Measurements from ENCODE around the gene RALGAPA1. TPM values are rescaled to one million over a fixed set of nuclear protein-coding genes. Genes with fewer than 3 reads are reported as not detected.

Gene RALGAPA1
- total RNA-seq, 3 donors from 2014 or later (not counting 1 experiment from before 2014, with no cell fraction given), result 66.5 to 101 (median 90.7) TPM

DNA sequence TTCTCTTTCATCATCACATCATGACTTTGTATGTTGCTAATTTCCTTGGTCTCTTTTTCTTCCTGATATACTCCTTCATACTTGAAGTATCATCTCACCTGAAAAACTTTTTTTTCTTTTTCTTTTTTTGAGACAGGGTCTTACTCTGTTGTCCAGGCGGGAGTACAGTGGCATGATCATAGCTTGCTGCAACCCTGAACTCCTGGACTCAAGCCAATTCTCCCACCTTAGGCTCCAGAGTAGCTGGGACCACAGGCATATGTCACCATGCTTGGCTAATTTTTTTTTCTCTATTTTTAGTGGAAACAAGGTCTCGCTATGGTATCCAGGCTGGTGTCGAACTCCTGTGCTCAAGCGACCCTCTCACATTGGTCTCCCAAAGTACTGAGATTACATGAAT, 107.6 kb downstream of the RALGAPA1 start:
- TF ChIP-seq, protein P1, sequence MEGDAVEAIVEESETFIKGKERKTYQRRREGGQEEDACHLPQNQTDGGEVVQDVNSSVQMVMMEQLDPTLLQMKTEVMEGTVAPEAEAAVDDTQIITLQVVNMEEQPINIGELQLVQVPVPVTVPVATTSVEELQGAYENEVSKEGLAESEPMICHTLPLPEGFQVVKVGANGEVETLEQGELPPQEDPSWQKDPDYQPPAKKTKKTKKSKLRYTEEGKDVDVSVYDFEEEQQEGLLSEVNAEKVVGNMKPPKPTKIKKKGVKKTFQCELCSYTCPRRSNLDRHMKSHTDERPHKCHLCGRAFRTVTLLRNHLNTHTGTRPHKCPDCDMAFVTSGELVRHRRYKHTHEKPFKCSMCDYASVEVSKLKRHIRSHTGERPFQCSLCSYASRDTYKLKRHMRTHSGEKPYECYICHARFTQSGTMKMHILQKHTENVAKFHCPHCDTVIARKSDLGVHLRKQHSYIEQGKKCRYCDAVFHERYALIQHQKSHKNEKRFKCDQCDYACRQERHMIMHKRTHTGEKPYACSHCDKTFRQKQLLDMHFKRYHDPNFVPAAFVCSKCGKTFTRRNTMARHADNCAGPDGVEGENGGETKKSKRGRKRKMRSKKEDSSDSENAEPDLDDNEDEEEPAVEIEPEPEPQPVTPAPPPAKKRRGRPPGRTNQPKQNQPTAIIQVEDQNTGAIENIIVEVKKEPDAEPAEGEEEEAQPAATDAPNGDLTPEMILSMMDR (IDR thresholded peaks at IDR 0.05), result no peak
- intact Hi-C loops (cut with micrococcal nuclease), result no loop called here
- Histone ChIP-seq H3K9me3 (ENCODE audit: control insufficient read depth, insufficient read depth, low read length) (no peaks in the 10 kb centered on the region), H3K4me1 (ENCODE audit: control insufficient read depth, insufficient read depth, low read length) (no peaks in the 10 kb centered on the region), H3K27me3 (ENCODE audit: control insufficient read depth, insufficient read depth, low read length) (no peaks in the 10 kb centered on the region), H3K36me3 (ENCODE audit: control insufficient read depth, insufficient read depth, low read length) (peaks cover 3% of the 10 kb centered on the region), H3K4me3 (ENCODE audit: low read length) (no peak overlapping the region), H3K27ac (ENCODE audit: low read length) (no peak overlapping the region)
- DNase-seq, result no peak
- no peak for ATAC-seq
- 96% methylated on average over 4 of the region's 4 CpGs for WGBS (ENCODE audit: insufficient coverage)
- no peak overlapping the region for H3K4me3 Mint-ChIP-seq
- H3K9me3 Mint-ChIP-seq, result no peaks in the 10 kb centered on the region
- peaks cover 6% of the 10 kb centered on the region for H3K36me3 Mint-ChIP-seq
- H3K27ac Mint-ChIP-seq, result no peak overlapping the region
- H3K27me3 Mint-ChIP-seq (ENCODE audit: low read depth in 2 of 2), result no peaks in the 10 kb centered on the region
- H3K4me1 Mint-ChIP-seq, result peaks cover 7% of the 10 kb centered on the region in 2 donors

DNA sequence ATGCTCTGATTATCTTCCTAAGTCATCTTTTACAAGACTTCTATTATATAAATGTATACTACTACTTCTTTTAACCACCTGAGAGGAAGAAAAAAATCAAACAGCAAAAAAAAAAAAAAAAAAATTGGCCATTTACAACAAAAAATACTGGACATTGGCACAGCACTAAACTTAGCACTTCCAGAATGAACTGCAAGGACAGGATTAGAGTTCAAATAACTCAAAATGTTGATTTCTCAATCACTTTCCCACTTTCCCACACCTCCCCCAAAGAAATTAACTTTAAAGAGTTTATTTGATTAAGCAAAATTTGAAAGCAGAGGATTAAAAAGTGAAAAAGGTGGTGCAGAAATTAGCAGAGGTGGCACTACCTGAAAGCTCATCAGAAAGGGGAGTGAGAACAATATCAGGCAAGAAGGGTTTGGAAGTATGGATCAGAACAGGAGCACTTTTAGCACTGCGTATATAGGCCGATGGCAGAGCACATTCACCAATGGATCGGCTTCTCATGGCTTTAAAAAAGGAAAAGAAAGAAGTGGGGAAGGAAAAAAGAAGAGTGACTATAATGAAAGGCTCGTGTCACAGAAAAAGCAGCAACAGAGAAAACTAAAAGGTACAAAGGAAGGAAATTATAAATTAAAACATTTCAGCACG, 109.2 kb downstream of the RALGAPA1 start:
- H3K27ac Mint-ChIP-seq, result no peak overlapping the region
- DNase-seq, result no peak
- Histone ChIP-seq H3K4me3 (ENCODE audit: low read length) (no peak overlapping the region), H3K9me3 (ENCODE audit: control insufficient read depth, insufficient read depth, low read length) (no peaks in the 10 kb centered on the region), H3K4me1 (ENCODE audit: control insufficient read depth, insufficient read depth, low read length) (no peaks in the 10 kb centered on the region), H3K36me3 (ENCODE audit: control insufficient read depth, insufficient read depth, low read length) (no peaks in the 10 kb centered on the region), H3K27me3 (ENCODE audit: control insufficient read depth, insufficient read depth, low read length) (no peaks in the 10 kb centered on the region), H3K27ac (ENCODE audit: low read length) (no peak overlapping the region)
- intact Hi-C loops (cut with micrococcal nuclease), result no loop called here
- TF ChIP-seq, protein P1 (IDR thresholded peaks at IDR 0.05), result no peak
- H3K9me3 Mint-ChIP-seq, result no peaks in the 10 kb centered on the region
- no peaks in the 10 kb centered on the region for H3K27me3 Mint-ChIP-seq (ENCODE audit: low read depth in 2 of 2)
- no peak for ATAC-seq
- no peaks in the 10 kb centered on the region for H3K36me3 Mint-ChIP-seq
- H3K4me1 Mint-ChIP-seq, result peaks cover 8 to 18% of the 10 kb centered on the region in 2 donors
- 98% methylated on average over 3 of the region's 5 CpGs for WGBS (ENCODE audit: insufficient coverage)
- no peak overlapping the region for H3K4me3 Mint-ChIP-seq

DNA sequence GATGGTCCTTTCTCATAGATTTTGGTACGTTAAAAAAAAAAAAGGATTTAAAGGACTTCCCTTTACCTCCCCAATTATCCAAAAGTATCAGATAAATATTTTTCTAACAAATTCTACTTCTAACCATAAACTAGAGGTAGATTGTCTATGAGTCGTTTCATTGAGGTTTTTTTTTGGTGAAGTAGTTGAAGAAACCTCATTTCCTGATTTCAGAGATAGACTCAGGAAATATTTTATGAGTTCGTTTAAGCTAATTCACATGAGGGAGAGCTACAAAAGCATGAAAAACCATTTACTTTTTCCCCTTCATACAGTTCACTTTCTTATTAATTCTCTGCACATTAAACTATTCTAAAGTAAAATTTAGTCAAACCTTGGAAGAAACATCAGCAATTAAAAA, 112.5 kb downstream of the RALGAPA1 start:
- Histone ChIP-seq H3K27me3 (ENCODE audit: control insufficient read depth, insufficient read depth, low read length) (no peaks in the 10 kb centered on the region), H3K4me3 (ENCODE audit: low read length) (no peak overlapping the region), H3K9me3 (ENCODE audit: control insufficient read depth, insufficient read depth, low read length) (no peaks in the 10 kb centered on the region), H3K36me3 (ENCODE audit: control insufficient read depth, insufficient read depth, low read length) (no peaks in the 10 kb centered on the region), H3K27ac (ENCODE audit: low read length) (no peak overlapping the region), H3K4me1 (ENCODE audit: control insufficient read depth, insufficient read depth, low read length) (no peaks in the 10 kb centered on the region)
- Mint-ChIP-seq H3K4me1 (peaks cover 8 to 18% of the 10 kb centered on the region in 2 donors), H3K36me3 (no peaks in the 10 kb centered on the region), H3K27me3 (ENCODE audit: low read depth in 2 of 2) (no peaks in the 10 kb centered on the region), H3K4me3 (no peak overlapping the region), H3K9me3 (no peaks in the 10 kb centered on the region), H3K27ac (peak overlapping the region in 1 of 2 donors; percentile 9)
- TF ChIP-seq, protein P1 (IDR thresholded peaks at IDR 0.05), result no peak
- intact Hi-C loops (cut with micrococcal nuclease), result no loop called here
- ATAC-seq (peak in 1 of 3 donors; percentile 48), DNase-seq (no peak)
- no CpG with 5 or more reads among the region's 3 CpGs for WGBS (ENCODE audit: insufficient coverage)

DNA sequence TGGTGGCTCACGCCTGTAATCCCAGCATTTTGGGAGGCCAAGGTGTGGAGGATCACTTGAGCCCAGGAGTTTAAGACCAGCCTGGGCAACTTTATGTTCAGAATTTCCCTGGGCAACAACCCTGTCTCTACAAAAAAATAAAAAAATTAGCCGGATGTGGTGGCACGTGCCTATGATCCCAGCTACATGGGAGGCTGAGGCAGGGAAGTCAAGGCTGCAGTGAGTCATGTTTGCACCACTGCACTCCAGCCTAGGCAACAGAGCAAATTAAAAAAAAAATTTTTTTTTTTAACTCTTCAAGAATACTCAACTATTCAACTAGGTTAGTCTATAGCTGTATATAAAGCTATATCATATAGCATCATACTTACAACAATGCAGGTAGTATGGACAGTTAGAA, 113.0 kb downstream of the RALGAPA1 start:
- Mint-ChIP-seq H3K27ac (no peak overlapping the region), H3K27me3 (ENCODE audit: low read depth in 2 of 2) (no peaks in the 10 kb centered on the region), H3K9me3 (no peaks in the 10 kb centered on the region), H3K36me3 (no peaks in the 10 kb centered on the region), H3K4me3 (no peak overlapping the region), H3K4me1 (peaks cover 8 to 18% of the 10 kb centered on the region in 2 donors)
- ATAC-seq (no peak), DNase-seq (no peak)
- intact Hi-C loops (cut with micrococcal nuclease), result no loop called here
- 90% methylated on average over 3 of the region's 3 CpGs for WGBS (ENCODE audit: insufficient coverage)
- TF ChIP-seq, protein P1 (IDR thresholded peaks at IDR 0.05), result no peak
- Histone ChIP-seq H3K36me3 (ENCODE audit: control insufficient read depth, insufficient read depth, low read length) (no peaks in the 10 kb centered on the region), H3K27me3 (ENCODE audit: control insufficient read depth, insufficient read depth, low read length) (no peaks in the 10 kb centered on the region), H3K9me3 (ENCODE audit: control insufficient read depth, insufficient read depth, low read length) (no peaks in the 10 kb centered on the region), H3K4me1 (ENCODE audit: control insufficient read depth, insufficient read depth, low read length) (no peaks in the 10 kb centered on the region), H3K27ac (ENCODE audit: low read length) (no peak overlapping the region), H3K4me3 (ENCODE audit: low read length) (no peak overlapping the region)

Measured in natural killer cell (primary cell).